Spinal cord (tissue), 10 donors: Measurements from ENCODE around the gene C1orf56. TPM values are rescaled to one million over a fixed set of nuclear protein-coding genes. Genes with fewer than 3 reads are reported as not detected.
"Not testable (repeated sequence)": the region's sequence is repeated elsewhere in the genome, so short reads cannot be mapped to it uniquely, and the experiment has no call there.

Experiments used
- DNase-seq, 6 donors: peaks; one replicate each; pipeline versions ENCODE4 v3.0.0 to v3.0.0-alpha.2; 2013 to 2015; ENCODE audit warnings: low spot score in 6 of 6, low read depth in 4 of 6
- H3K27ac ChIP-seq: one replicate; pipeline ENCODE4 v1.5.1; 2013; ENCODE audit warnings: low read depth, low read length, control low read depth
- H3K27me3 ChIP-seq: one replicate; pipeline ENCODE4 v1.6.1; 2013; ENCODE audit warnings: low read length; ENCODE audit not compliant: control insufficient read depth, insufficient read depth
- H3K36me3 ChIP-seq: one replicate; pipeline ENCODE4 v1.6.1; 2013; ENCODE audit warnings: low read length; ENCODE audit not compliant: control insufficient read depth, insufficient read depth
- H3K4me1 ChIP-seq: one replicate; pipeline ENCODE4 v1.6.1; 2013; ENCODE audit warnings: low read length; ENCODE audit not compliant: control insufficient read depth, insufficient read depth
- H3K4me3 ChIP-seq: one replicate; pipeline ENCODE4 v1.5.1; 2013; ENCODE audit warnings: low read depth, low read length, control low read depth
- H3K9me3 ChIP-seq: one replicate; pipeline ENCODE4 v1.6.1; 2013; ENCODE audit warnings: low read length; ENCODE audit not compliant: control insufficient read depth, insufficient read depth
- WGBS: methylation state at CpG from one replicate; pipeline ENCODE4 v1.1.5; 2013; ENCODE audit warnings: missing lambda C conversion rate; ENCODE audit not compliant: insufficient coverage; 5-methylcytosine and 5-hydroxymethylcytosine counted together
- polyA plus RNA-seq, 2 donors: library from polyadenylated mRNA; unstranded; fragments of 120-200 nt; gene quantifications; one replicate each; pipeline ENCODE4 v1.2.1, GENCODE V29; 2013; ENCODE audit not compliant: insufficient read length in 2 of 2
- small RNA-seq: library from RNA; depleted of rRNA; stranded (forward); fragments of <200 nt; gene quantifications from one replicate; pipeline ENCODE3, GENCODE V24; 2014; ENCODE audit warnings: low replicate concordance
- total RNA-seq, 2 donors: library from RNA; depleted of rRNA in 1 of 2; stranded (reverse); fragments of 120-200 nt in 1 of 2; fragments of >200 nt in 1 of 2; gene quantifications; one replicate each; pipeline versions ENCODE4 v1.2.3 to v1.2.4, GENCODE V29; 2013 to 2014
- donor health status: healthy.

C1orf56 gene
- total and polyA plus RNA-seq, 4 donors, result 4.1 to 16.9 (median 12.4) TPM

DNA sequence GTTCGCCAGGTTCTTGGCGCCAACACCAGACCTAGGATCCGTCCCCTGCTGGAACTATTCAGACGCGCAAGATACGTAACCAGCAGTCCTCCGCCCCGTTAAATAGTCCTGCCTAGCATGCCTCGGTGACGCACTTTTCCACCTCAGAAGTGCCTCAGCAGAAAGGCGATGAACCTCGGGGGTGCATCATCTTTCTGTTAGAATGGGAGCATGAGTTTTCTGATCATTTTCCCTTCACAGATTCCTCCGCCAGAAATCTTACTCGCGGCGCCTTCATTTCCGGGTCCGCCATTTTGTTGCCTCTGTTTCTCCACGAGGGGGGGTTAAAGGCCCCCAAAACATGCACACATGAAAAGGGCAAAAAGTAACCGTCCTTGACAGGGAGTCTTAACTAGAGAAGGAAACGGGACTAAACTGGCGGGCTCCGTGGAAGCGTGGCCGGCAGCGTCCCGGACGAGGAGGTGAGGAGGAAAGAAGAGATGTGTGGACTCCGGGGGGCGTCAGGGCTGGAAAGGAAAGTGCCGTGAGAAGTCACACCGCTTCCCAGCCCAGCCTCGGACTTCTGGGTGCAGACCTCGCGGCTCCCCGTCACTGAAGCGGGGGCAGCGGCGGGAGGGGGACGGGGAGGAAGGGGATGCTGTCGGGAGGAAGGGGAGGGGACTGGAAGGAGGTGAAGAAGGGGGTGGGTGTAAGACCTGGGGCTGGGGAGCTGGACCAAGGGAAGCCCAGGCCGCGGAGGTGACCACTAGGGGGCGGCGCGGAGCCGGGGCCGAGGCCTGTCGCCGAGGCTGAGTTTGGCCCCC, 23.1 kb downstream of the C1orf56 start, which contains the start of gene GABPB2:
Gene GABPB2 (plus strand): TSS at position 288 of the 803 bp plus-strand sequence. CDS start 17,429 bp downstream, outside the sequence.
- Histone ChIP-seq H3K9me3 (no peaks in the 10 kb centered on the region), H3K36me3 (peaks cover 33% of the 10 kb centered on the region), H3K27ac (peak within 1 kb of the TSS; percentile 100), H3K4me3 (peak within 1 kb of the TSS; percentile 99), H3K4me1 (peaks cover 31% of the 10 kb centered on the region), H3K27me3 (no peaks in the 10 kb centered on the region)
- DNase-seq, result peak in 5 of 6 donors; percentile 84 to 97 (median 96)
- 4% methylated on average over 39 of the region's 50 CpGs for WGBS

DNA sequence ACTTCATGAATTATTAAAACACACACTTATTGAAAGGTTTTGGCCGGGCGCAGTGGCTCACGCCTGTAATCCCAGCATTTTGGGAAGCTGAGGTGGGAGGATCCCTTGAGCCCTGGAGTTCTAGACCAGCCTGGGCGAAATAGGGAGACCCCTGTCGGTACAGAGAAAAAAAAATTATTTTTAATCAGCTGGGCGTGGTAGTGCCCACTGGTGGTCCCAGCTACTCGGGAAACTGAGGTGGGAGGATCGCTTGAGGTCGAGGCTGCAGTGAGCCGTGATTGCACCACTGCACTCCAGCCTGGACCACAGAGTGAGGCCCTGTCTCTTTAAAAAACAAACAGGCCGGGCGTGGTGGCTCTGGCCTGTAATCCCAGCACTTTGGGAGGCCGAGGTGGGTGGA, 24.7 kb downstream of the C1orf56 start:
- DNase-seq, result no peak
- Histone ChIP-seq H3K9me3 (no peaks in the 10 kb centered on the region), H3K4me3 (no peak overlapping the region), H3K27me3 (no peaks in the 10 kb centered on the region), H3K4me1 (peaks cover 27% of the 10 kb centered on the region), H3K36me3 (peaks cover 23% of the 10 kb centered on the region), H3K27ac (peak overlapping the region; percentile 100)
- WGBS, result 71% methylated on average over 10 of the region's 13 CpGs

DNA sequence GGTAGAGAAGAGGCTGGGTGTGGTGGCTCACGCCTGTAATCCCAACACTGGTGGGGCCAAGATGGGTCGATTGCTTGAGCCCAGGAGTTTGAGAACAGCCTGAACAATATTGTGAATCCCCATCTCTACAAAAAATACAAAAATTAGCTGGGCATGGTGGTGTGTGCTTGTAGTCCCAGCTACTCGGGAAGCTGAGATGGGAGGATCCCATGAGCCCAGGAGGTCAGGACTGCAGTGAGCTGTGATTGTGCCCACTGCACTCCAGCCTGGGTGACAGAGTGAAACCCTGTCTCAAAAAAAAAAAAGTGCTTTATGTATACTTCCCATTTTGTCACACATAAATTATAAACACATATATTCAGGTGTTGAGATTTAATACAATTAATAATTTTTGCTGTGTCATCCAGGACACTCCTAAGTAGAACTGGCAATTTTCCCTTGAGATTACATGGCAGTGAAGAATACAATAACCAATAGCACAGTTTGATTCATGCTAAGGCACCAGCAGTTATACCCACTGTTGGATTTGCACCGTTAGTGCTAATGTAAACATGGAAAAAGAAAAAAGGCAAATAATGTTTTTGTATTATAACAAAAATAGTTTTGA, 38.5 kb downstream of the C1orf56 start:
- Histone ChIP-seq H3K27ac (no peak overlapping the region), H3K4me3 (no peak overlapping the region), H3K36me3 (peaks cover 4% of the 10 kb centered on the region), H3K4me1 (no peaks in the 10 kb centered on the region), H3K9me3 (no peaks in the 10 kb centered on the region), H3K27me3 (no peaks in the 10 kb centered on the region)
- DNase-seq, result no peak
- 80% methylated on average over 1 of the region's 4 CpGs for WGBS

DNA sequence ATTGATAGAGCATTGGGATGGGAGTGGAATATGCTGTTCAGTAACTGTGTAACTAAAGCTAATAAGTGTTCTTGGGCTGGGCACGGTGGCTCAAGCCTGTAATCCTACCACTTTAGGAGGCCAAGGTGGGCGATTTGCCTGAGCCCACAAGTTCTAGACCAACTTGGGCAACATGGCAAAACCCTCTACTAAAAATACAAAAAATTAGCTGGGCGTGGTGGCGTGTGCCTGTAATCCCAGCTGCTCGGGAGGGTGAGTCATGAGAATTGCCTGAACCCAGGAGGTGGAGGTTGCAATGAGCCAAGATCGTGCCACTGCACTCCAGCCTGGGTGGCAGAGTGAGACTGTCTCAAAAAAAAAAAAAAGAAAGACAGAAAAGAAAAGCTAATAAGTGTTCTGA, 49.9 kb downstream of the C1orf56 start:
- H3K4me1 ChIP-seq, DNase-seq, H3K27ac ChIP-seq, H3K9me3 ChIP-seq, H3K4me3 ChIP-seq, H3K36me3 ChIP-seq, H3K27me3 ChIP-seq: not testable (repeated sequence)
- 92% methylated on average over 4 of the region's 6 CpGs for WGBS

DNA sequence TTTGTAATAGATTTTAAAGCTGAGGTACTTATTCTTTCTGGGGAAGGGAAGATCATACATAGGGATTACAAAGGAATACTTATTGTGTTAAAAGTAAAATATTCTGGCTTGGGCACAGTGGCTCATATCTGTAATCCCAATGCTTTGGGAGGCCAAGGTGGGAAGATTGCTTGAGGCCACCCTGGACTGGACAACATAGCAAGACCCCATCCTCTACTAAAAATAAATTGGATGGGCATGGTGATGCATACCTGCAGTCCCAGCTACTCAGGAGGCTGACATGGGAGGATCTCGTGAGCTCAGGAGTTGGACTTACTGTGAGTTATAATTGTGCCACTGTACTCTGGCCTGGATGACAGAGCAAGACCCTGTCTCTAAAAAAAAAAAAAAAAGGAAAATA, 50.6 kb downstream of the C1orf56 start:
- no peak overlapping the region for H3K27ac ChIP-seq
- no peaks in the 10 kb centered on the region for H3K9me3 ChIP-seq
- H3K36me3 ChIP-seq, result peaks cover 4% of the 10 kb centered on the region
- H3K4me3 ChIP-seq, result no peak overlapping the region
- H3K27me3 ChIP-seq, result no peaks in the 10 kb centered on the region
- DNase-seq, result no peak
- H3K4me1 ChIP-seq, result no peaks in the 10 kb centered on the region
- no CpG with 5 or more reads among the region's 1 CpG for WGBS

Small RNAs within 50 kb of the gene (small RNA-seq; reads per million reads assigned to genes)
- gene RNU6-884P, result not detected

Other genes with a start within 250 kb of the C1orf56 start
- 100 to 1,000 TPM in 1 of 2 donors, 10 to 100 TPM in 1; 73.6 to 153 TPM for gene CTSK, start 239.5 kb upstream of the C1orf56 start, total RNA-seq
- gene CTSK, start 239.5 kb upstream of the C1orf56 start, polyA plus RNA-seq, result 10 to 100 TPM; 13.9 to 44.5 TPM
- 10 to 100 TPM; 29.3 to 42.7 TPM for gene ARNT, start 171.2 kb upstream of the C1orf56 start, total RNA-seq
- 10 to 100 TPM; 20.9 to 30.0 TPM for gene ARNT, start 171.2 kb upstream of the C1orf56 start, polyA plus RNA-seq
- gene CTXND2, start 160.6 kb upstream of the C1orf56 start, total RNA-seq, result under 1 TPM in 1 of 2 donors, not detected in 1; 0.39 TPM
- gene CTXND2, start 160.6 kb upstream of the C1orf56 start, polyA plus RNA-seq, result under 1 TPM in 1 of 2 donors, not detected in 1; 0.14 TPM
- gene SETDB1, start 121.4 kb upstream of the C1orf56 start, total RNA-seq, result 10 to 100 TPM; 39.7 to 58.6 TPM
- gene SETDB1, start 121.4 kb upstream of the C1orf56 start, polyA plus RNA-seq, result 10 to 100 TPM; 41.2 to 54.3 TPM
- 100 to 1,000 TPM; 116 to 224 TPM for gene CERS2, start 72.9 kb upstream of the C1orf56 start, total RNA-seq
- gene CERS2, start 72.9 kb upstream of the C1orf56 start, polyA plus RNA-seq, result 100 to 1,000 TPM; 163 to 176 TPM
- 1 to 10 TPM in 1 of 2 donors, under 1 TPM in 1; 0.50 to 2.6 TPM for gene ANXA9, start 65.5 kb upstream of the C1orf56 start, total RNA-seq
- 1 to 10 TPM; 5.4 to 8.3 TPM for gene ANXA9, start 65.5 kb upstream of the C1orf56 start, polyA plus RNA-seq
- 10 to 100 TPM; 21.9 to 48.1 TPM for gene MINDY1, start 40.8 kb upstream of the C1orf56 start, total RNA-seq
- gene MINDY1, start 40.8 kb upstream of the C1orf56 start, polyA plus RNA-seq, result 10 to 100 TPM; 38.2 to 47.5 TPM
- gene PRUNE1, start 39.3 kb upstream of the C1orf56 start, total RNA-seq, result 10 to 100 TPM; 18.9 to 29.0 TPM
- 10 to 100 TPM; 37.5 to 39.4 TPM for gene PRUNE1, start 39.3 kb upstream of the C1orf56 start, polyA plus RNA-seq
- under 1 TPM; 0.20 to 0.83 TPM for gene BNIPL, start 11.2 kb upstream of the C1orf56 start, total RNA-seq
- gene BNIPL, start 11.2 kb upstream of the C1orf56 start, polyA plus RNA-seq, result under 1 TPM; 0.73 to 0.93 TPM
- 10 to 100 TPM; 59.0 to 73.8 TPM for gene CDC42SE1, start 11.9 kb downstream of the C1orf56 start, total RNA-seq
- gene CDC42SE1, start 11.9 kb downstream of the C1orf56 start, polyA plus RNA-seq, result 10 to 100 TPM; 86.3 to 89.8 TPM
- gene MLLT11, start 12.6 kb downstream of the C1orf56 start, total RNA-seq, result 10 to 100 TPM; 34.2 to 54.3 TPM
- gene MLLT11, start 12.6 kb downstream of the C1orf56 start, polyA plus RNA-seq, result 100 to 1,000 TPM; 182 to 203 TPM
- gene GABPB2, start 23.0 kb downstream of the C1orf56 start, total RNA-seq, result 10 to 100 TPM; 18.0 to 18.1 TPM
- gene GABPB2, start 23.0 kb downstream of the C1orf56 start, polyA plus RNA-seq, result 1 to 10 TPM; 6.2 to 9.3 TPM
- gene SEMA6C, start 98.9 kb downstream of the C1orf56 start, total RNA-seq, result 10 to 100 TPM; 10.2 to 16.4 TPM
- gene SEMA6C, start 98.9 kb downstream of the C1orf56 start, polyA plus RNA-seq, result 10 to 100 TPM; 34.6 to 47.8 TPM
- 1 to 10 TPM; 4.5 to 5.5 TPM for gene TNFAIP8L2, start 108.9 kb downstream of the C1orf56 start, total RNA-seq
- gene TNFAIP8L2, start 108.9 kb downstream of the C1orf56 start, polyA plus RNA-seq, result 1 to 10 TPM; 3.2 to 3.9 TPM
- 10 to 100 TPM; 12.9 to 19.1 TPM for gene LYSMD1, start 118.2 kb downstream of the C1orf56 start, total RNA-seq
- gene LYSMD1, start 118.2 kb downstream of the C1orf56 start, polyA plus RNA-seq, result 10 to 100 TPM; 17.9 to 18.7 TPM
- 10 to 100 TPM; 26.1 to 59.3 TPM for gene SCNM1, start 118.4 kb downstream of the C1orf56 start, total RNA-seq
- 10 to 100 TPM; 54.8 to 55.8 TPM for gene SCNM1, start 118.4 kb downstream of the C1orf56 start, polyA plus RNA-seq
- gene TMOD4, start 128.2 kb downstream of the C1orf56 start, total RNA-seq, result not detected
- gene TMOD4, start 128.2 kb downstream of the C1orf56 start, polyA plus RNA-seq, result 1 to 10 TPM in 1 of 2 donors, not detected in 1; 1.2 TPM
- gene VPS72, start 142.4 kb downstream of the C1orf56 start, total RNA-seq, result 10 to 100 TPM; 38.6 to 67.7 TPM
- 10 to 100 TPM; 91.6 to 93.0 TPM for gene VPS72, start 142.4 kb downstream of the C1orf56 start, polyA plus RNA-seq
- gene PIP5K1A, start 150.8 kb downstream of the C1orf56 start, total RNA-seq, result 10 to 100 TPM; 44.0 to 59.3 TPM
- gene PIP5K1A, start 150.8 kb downstream of the C1orf56 start, polyA plus RNA-seq, result 10 to 100 TPM; 34.9 to 50.9 TPM
- 100 to 1,000 TPM; 108 to 211 TPM for gene PSMD4, start 207.0 kb downstream of the C1orf56 start, total RNA-seq
- 100 to 1,000 TPM; 178 to 181 TPM for gene PSMD4, start 207.0 kb downstream of the C1orf56 start, polyA plus RNA-seq
- gene ZNF687, start 234.5 kb downstream of the C1orf56 start, total RNA-seq, result 10 to 100 TPM in 1 of 2 donors, 1 to 10 TPM in 1; 9.6 to 14.1 TPM
- gene ZNF687, start 234.5 kb downstream of the C1orf56 start, polyA plus RNA-seq, result 10 to 100 TPM; 19.8 to 24.9 TPM